ENCODE results near the gene TESK1.

The TESK1 gene

GRCh38 chr9:35649431-35650340 lies 44.6 kb downstream of the TESK1 start:
- peak; percentile 47 for DNase-seq

GRCh38 chr9:35650341-35651158 lies 45.5 kb downstream of the TESK1 start, which contains the start of gene SIT1:
Gene SIT1 (minus strand): TSS chr9:35650931. CDS start chr9:35650853, 78 bp downstream.
- DNase-seq = peak; percentile 33

GRCh38 chr9:35651956-35652828 lies 47.1 kb downstream of the TESK1 start:
- DNase-seq = no peak

- DNase-seq = no peak
Measured at GRCh38 chr9:35652829-35653209, 47.8 kb downstream of the TESK1 start.

- DNase-seq = no peak
Measured at GRCh38 chr9:35653611-35654010, 48.5 kb downstream of the TESK1 start.

- DNase-seq = no peak
Measured at GRCh38 chr9:35656348-35656747, 51.3 kb downstream of the TESK1 start.

- DNase-seq = no peak
Measured at GRCh38 chr9:35656831-35657545, 51.9 kb downstream of the TESK1 start.

GRCh38 chr9:35657546-35658136 lies 52.6 kb downstream of the TESK1 start, which contains the start of gene RMRP:
Gene RMRP (minus strand): TSS chr9:35658019.
- DNase-seq = peak; percentile 93

GRCh38 chr9:35658137-35658967 lies 53.3 kb downstream of the TESK1 start, which contains the start of gene CCDC107:
Gene CCDC107 (plus strand): TSS chr9:35658292. CDS start chr9:35658380, 88 bp downstream.
- DNase-seq = peak; percentile 82

GRCh38 chr9:35658968-35659220 lies 53.8 kb downstream of the TESK1 start:
- DNase-seq = no peak

GRCh38 chr9:35659340-35659739 lies 54.3 kb downstream of the TESK1 start:
- no peak for DNase-seq

All from stimulated activated CD4-positive, alpha-beta T cell treated with anti-CD3 and anti-CD28 coated beads, Interleukin-4, amount 100 ng/mL, for 1 hour (primary cell).